HG03045 (cell line): Measurements from ENCODE around the gene MAP1A.
"Not testable (repeated sequence)": the region's sequence is repeated elsewhere in the genome, so short reads cannot be mapped to it uniquely, and the experiment has no call there.

Experiments
- ATAC-seq: cut with Tn5 transposase; IDR thresholded peaks from one replicate; pipeline ENCODE4 v1.9.1; 2021; ENCODE audit warnings: mild to moderate bottlenecking, moderate library complexity; ENCODE audit not compliant: unreplicated experiment

Gene MAP1A

GRCh38 chr15:43528542-43529007 lies 11.2 kb downstream of the MAP1A start:
- no peak for ATAC-seq

DNA sequence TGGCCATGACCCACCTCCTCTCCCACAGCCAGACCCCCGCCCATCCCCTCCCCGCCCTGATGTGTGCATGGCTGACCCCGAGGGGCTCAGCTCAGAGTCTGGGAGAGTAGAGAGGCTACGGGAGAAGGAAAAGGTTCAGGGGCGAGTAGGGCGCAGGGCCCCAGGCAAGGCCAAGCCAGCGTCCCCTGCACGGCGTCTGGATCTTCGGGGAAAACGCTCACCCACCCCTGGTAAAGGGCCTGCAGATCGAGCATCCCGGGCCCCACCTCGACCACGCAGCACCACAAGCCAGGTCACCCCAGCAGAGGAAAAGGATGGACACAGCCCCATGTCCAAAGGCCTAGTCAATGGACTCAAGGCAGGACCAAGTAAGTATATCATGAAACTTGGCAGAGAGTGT lies 11.7 kb downstream of the MAP1A start:
- ATAC-seq = no peak

DNA sequence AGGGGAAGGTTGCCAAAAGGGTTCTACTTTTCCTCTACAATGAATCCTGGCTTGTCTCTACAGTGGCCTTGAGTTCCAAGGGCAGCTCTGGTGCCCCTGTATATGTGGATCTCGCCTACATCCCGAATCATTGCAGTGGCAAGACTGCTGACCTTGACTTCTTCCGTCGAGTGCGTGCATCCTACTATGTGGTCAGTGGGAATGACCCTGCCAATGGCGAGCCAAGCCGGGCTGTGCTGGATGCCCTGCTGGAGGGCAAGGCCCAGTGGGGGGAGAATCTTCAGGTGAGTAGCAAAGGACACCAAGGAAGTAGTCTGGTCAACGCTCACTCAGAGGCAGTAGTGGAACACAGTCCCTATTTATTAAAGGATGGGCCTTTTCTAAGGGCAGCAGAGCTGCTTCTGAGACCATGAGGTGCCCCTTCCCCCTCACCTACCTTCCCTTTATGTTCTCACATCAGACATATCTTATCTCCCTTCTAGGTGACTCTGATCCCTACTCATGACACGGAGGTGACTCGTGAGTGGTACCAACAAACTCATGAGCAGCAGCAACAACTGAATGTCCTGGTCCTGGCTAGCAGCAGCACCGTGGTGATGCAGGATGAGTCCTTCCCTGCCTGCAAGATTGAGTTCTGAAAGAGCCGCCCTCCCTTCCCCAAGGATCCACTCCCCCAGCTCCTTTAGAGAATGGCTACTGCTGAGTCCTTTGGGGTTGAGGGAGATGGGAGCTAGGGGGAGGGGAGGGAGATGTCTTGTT lies 12.4 kb downstream of the MAP1A start:
- no peak for ATAC-seq

DNA sequence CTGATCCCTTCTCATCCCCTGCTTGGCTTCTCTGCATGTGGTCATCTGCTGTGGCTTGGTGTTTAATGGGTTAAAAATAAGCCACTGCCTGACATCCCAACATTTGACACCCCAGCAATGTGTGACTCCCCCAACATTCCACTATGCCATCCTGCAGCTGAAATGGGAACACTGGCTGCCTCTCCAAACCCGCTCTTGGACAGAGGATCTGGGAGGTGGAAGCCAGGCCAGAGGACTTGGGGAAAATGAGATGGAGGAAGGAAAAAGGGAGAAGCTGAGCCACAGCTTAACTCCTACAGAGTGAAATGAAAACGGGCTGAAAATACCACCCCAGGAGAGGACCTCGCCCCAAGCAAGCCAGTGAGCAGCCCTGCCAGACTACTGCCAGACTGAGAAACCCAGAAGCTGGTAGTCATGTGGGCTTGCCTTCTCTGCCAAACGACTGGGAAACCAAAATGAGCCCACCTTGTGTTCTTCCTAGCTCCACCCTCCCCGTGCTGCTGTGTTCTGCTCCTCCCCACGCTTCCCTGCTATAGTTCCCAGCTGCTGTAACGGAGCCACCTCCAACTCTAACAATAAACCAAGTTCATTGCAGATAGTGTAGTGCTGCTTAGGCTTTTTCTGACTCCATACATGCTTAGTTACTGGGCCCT lies 13.7 kb downstream of the MAP1A start:
- no peak for ATAC-seq

- not testable (repeated sequence) for ATAC-seq
These were observed 15.4 kb downstream of the MAP1A start for GRCh38 chr15:43532826-43533225.

- no peak for ATAC-seq
These were observed 17.5 kb downstream of the MAP1A start for GRCh38 chr15:43534897-43535296.

DNA sequence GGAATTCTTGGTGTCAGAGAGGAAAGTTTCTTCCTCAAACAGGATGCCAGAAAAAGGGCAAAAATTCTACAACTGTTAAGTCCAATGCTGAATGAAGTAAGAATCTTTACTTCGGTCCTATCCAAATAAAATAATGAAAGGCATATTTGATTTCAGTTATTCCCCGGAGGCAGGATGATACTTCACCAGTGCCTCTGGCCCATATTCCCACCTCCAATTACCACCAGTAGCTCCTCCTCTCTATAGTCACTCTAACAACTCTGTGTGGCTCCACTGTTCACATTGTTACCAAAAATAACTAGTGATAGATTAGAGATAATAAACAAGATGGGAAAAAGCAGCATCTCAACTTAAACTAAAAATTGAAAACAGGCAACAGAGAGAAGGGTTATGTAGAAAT lies 20.7 kb downstream of the MAP1A start:
- no peak for ATAC-seq

DNA sequence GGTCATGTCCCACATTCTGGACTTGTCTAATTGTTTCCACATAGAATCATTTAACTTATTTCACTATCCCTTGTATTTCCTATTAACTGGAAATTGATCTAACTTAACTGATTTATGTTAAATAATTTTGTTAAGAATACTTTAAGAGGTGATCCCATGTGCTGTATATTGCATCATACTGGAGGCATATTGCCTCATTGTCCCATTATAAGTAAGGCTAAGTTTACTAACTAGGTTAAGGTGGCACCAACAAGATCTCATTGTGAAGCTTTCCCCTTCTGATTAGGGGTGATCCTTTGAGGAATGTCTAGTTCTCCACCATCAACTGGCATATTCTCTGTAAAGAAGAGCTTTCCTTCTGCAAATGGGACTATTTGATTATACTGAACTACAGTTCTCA lies 24.4 kb downstream of the MAP1A start:
- ATAC-seq = no peak

GRCh38 chr15:43544266-43544665 lies 26.9 kb downstream of the MAP1A start:
- no peak for ATAC-seq

DNA sequence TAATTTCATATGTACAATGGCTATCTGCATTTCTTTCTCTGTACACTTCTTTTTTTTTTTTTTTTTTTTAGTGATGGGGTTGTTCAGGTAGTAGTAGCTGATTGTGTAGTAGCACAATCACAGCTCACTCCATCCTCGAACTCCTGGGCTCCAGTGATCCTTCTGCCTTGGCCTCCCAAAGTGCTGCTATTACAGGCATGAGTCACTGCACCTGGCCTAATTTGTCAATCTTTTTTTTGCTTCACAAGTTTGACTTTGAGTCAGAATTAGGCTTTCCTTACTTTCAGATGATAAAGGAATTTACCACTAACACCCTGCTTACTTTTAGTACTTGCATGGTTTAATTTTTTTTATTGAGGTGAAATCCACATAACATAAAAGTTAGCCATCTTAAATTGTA lies 28.0 kb downstream of the MAP1A start:
- no peak for ATAC-seq

- no peak for ATAC-seq
These were observed 30.1 kb downstream of the MAP1A start for GRCh38 chr15:43547539-43547938.

DNA sequence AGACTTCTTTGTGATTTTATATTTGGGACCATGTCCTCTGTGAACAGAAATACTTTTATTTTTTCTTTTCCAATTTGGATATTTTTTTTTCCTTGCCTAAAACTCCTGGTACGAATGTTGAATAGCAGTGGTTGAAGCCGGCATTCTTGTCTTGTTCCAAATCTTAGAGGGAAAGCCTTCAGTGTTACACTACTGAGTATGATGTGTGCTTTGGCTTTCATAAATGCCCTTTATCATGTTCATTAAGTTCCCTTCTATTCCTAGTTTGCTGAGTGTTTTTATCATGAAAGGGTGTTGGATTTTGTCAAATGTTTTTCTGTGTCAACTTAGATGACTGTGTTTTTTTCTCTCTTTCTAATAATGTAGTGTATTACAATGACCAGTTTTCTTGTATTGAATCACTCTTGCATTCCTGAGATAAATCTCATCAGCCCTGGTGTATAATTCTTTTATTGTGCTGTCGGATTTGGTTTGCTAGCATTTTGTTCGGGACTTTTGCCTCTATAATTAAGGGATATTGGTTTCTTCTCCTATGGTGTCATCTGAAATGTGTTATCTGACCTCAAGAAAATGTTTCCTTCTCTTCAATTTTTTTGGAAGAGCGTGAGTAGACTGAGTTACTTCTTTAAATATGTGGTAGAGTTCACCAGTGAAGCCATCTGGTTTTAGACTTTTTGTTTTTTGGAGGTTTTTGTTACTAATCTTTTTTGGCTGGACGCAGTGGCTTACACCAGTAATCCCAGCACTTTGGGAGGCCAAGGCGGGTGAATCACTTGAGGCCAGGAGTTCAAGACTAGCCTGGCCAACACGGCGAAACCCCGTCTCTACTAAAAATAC lies 33.3 kb downstream of the MAP1A start:
- no peak for ATAC-seq

DNA sequence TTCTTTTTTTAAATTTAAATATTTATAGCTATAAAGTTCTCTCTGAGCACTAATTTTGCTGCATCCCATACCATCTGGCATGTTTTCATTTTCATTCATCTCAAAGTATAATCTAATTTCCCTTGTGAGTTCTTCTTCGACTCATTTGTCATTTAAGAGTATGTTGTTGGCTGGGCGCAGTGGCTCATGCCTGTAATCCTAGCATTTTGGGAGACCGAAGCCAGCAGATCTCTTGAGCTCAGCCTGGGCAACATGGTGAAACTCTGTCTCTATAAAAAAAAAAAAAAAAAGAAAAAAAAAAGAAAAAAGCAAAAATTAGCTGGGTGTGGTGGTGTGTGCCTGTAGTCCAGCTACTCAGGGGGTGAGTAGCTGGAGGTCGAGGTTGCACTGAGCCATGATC lies 34.8 kb downstream of the MAP1A start:
- no peak for ATAC-seq

DNA sequence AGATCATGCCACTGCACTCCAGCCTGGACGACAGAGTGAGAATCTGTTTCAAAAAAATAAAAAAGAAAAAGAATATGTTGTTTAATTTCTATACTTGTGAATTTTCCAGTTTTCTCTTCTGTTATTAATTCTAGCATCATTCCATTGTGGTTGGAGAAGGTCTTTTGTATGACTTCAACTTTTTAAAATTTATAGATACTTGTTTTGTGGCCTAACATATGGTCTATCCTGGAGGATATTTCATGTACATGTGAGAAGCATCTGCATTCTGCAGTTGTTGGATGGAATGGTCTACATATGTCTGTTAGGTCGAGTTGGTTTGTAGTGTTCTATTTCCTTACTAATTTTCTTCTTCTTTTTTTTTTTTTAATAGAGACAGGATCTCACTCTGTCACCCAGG lies 35.6 kb downstream of the MAP1A start:
- no peak for ATAC-seq

DNA sequence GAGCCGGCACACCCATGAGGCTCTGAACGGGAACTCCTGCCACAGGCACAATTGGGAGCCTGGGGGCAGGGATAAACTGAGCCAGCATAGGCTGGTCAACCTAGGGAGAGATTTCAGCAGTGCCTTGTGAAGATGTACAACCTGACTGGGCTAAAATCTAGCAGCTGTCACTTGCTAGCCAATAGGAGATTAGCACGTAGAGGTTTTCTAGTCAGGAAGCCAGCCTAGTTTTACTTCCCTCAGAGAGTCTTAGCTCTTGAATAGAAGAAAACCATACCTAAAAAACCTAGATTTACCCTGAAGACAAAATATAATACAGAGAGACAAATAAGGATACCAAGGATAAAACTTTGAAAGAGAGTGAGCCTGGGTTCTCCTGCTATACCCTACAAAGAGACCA lies 45.3 kb downstream of the MAP1A start:
- not testable (repeated sequence) for ATAC-seq

DNA sequence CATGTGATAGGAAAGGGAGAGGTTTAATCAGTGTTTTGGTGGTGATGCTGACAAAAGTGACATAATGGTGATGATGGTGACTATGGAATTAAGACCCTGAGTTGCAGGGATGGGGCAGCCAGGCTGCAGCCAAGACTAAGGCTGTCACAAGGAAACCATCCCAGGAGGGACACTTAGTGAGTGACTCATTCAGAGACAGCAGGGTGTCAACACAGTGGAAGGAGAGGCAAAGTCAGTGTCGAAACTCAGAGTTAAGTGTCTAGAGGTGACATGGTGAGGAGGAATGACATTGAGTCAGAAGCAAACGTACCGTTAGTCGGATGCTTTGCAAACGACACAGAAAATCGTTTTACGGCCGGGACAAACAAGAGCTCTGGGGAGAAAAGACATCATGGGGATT lies 46.4 kb downstream of the MAP1A start:
- not testable (repeated sequence) for ATAC-seq

- ATAC-seq = not testable (repeated sequence)
These were observed 49.2 kb downstream of the MAP1A start for GRCh38 chr15:43566615-43567014.

- not testable (repeated sequence) for ATAC-seq
These were observed 57.2 kb downstream of the MAP1A start for GRCh38 chr15:43574607-43575006.
